IPS-18c (cell line): ENCODE measurements around the gene MPP2.
"Not testable (repeated sequence)": the region's sequence is repeated elsewhere in the genome, so short reads cannot be mapped to it uniquely, and the experiment has no call there.

Experiments used
- H3K4me3 ChIP-seq: 2 replicates; pipeline ENCODE4 v1.7.0; 2013; ENCODE audit warnings: low read depth, mild to moderate bottlenecking, low read length, moderate library complexity; ENCODE audit not compliant: insufficient read depth
- H3K9me3 ChIP-seq: one replicate; pipeline ENCODE4 v1.6.1; 2013; ENCODE audit warnings: mild to moderate bottlenecking, low read length, moderate library complexity; ENCODE audit not compliant: control insufficient read depth, insufficient read depth

Gene MPP2

GRCh38 chr17:43912635-43913304, 5.4 kb upstream of the MPP2 start:
- H3K9me3 ChIP-seq: no peaks in the 10 kb centered on the region
- H3K4me3 ChIP-seq: no peak overlapping the region

GRCh38 chr17:43911904-43912303, 4.6 kb upstream of the MPP2 start:
- H3K9me3 ChIP-seq: no peaks in the 10 kb centered on the region
- no peak overlapping the region for H3K4me3 ChIP-seq

GRCh38 chr17:43909537-43910231, 2.3 kb upstream of the MPP2 start:
- Histone ChIP-seq H3K4me3 (no peak overlapping the region), H3K9me3 (no peaks in the 10 kb centered on the region)

GRCh38 chr17:43907998-43908721, 824 bp upstream of the MPP2 start:
- Histone ChIP-seq H3K4me3 (peak overlapping the region; percentile 75), H3K9me3 (peaks cover 2% of the 10 kb centered on the region)

- H3K4me3 ChIP-seq: peak overlapping the region; percentile 75
- H3K9me3 ChIP-seq: peaks cover 2% of the 10 kb centered on the region
These were observed 348 bp downstream of the MPP2 start for GRCh38 chr17:43906951-43907424.

GRCh38 chr17:43905985-43906852, 1.1 kb downstream of the MPP2 start:
- Histone ChIP-seq H3K4me3 (peak overlapping the region; percentile 75), H3K9me3 (peaks cover 2% of the 10 kb centered on the region)

GRCh38 chr17:43905400-43905984, 1.8 kb downstream of the MPP2 start:
- peak overlapping the region; percentile 75 for H3K4me3 ChIP-seq
- H3K9me3 ChIP-seq: peaks cover 2% of the 10 kb centered on the region

GRCh38 chr17:43901861-43902589, 5.3 kb downstream of the MPP2 start:
- peaks cover 2% of the 10 kb centered on the region for H3K9me3 ChIP-seq
- H3K4me3 ChIP-seq: no peak overlapping the region

GRCh38 chr17:43900858-43901754, 6.2 kb downstream of the MPP2 start:
- Histone ChIP-seq H3K4me3 (peak overlapping the region; percentile 61; the same call in 1 of the 2 replicates), H3K9me3 (peaks cover 2% of the 10 kb centered on the region)

- Histone ChIP-seq H3K9me3 (peaks cover 2% of the 10 kb centered on the region), H3K4me3 (peak overlapping the region; percentile 61)
These were observed 7.0 kb downstream of the MPP2 start for GRCh38 chr17:43900183-43900857.

- Histone ChIP-seq H3K9me3 (peaks cover 2% of the 10 kb centered on the region), H3K4me3 (no peak overlapping the region; the same call in 1 of the 2 replicates)
These were observed 8.9 kb downstream of the MPP2 start for GRCh38 chr17:43898446-43898845.

GRCh38 chr17:43897831-43898230, 9.5 kb downstream of the MPP2 start:
- Histone ChIP-seq H3K4me3 (no peak overlapping the region), H3K9me3 (no peaks in the 10 kb centered on the region)

- not testable (repeated sequence) for H3K4me3 ChIP-seq
These were observed 12.8 kb downstream of the MPP2 start for GRCh38 chr17:43894494-43894893.

GRCh38 chr17:43892647-43892952, 14.7 kb downstream of the MPP2 start:
- Histone ChIP-seq H3K4me3 (no peak overlapping the region), H3K9me3 (no peaks in the 10 kb centered on the region)

More at GRCh38 chr17:43894494-43894893, 12.8 kb downstream of the MPP2 start:
- H3K9me3 ChIP-seq: not testable (repeated sequence)
